Stimulated activated CD8-positive, alpha-beta memory T cell treated with anti-CD3 and anti-CD28 coated beads, Interleukin-7, amount 100 ng/mL, for 1 hour (primary cell): ENCODE results near the gene KIAA0513.
A peak's percentile ranks its signal among the peaks of the same experiment; 100 is the strongest.
"Not testable (repeated sequence)": the region's sequence is repeated elsewhere in the genome, so short reads cannot be mapped to it uniquely, and the experiment has no call there.

ENCODE experiments used
- DNase-seq, 2 donors: peaks; one replicate each; pipeline ENCODE4 v3.0.0-alpha.2; 2020; ENCODE audit warnings: low read depth in 2 of 2

The KIAA0513 gene

DNA sequence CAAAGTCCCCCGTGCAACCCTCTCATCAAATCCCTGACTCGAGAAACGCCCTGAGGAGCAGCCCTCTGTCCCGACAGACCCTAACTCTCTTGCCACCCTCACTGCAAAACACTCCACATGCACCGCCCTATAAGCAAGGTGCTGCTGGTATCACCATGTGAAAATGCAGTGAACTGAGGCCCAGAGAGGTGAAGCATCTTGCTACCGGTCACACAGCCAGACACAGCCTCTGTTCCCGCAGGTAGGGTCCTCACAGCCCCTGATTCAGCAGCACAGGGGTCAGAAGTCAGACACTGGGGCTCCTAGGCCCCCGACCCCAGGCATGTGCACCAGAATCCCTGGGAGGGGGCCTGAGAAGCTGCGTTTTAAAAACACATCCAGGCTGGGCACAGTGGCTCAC is 83.6 kb downstream of the KIAA0513 start:
- DNase-seq: no peak

DNA sequence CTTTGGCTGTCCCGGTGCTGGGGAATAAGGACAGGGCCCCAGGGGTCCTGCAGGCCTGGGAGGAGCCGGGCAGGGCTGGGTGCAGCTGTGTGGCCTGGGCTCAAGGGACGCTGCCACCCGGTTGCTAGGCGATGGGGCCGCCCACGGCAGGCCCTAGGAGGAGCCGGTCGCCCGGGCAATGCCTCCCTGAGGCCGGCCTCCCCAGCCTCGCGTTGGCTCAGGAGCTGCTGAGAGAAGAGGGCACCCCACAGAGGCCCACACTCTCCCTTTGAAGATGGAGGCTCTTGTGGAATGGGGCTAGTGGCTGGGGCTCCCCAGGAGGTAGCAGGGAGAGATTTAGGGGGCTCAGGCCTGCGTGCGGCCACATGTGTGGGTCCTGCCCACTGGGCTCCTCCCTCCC is 84.8 kb downstream of the KIAA0513 start, which contains the start of gene CIBAR2:
Gene CIBAR2 (minus strand): TSS at position 109 of the 400 bp plus-strand sequence. CDS start 120 bp downstream, outside the sequence.
- DNase-seq: no peak

DNA sequence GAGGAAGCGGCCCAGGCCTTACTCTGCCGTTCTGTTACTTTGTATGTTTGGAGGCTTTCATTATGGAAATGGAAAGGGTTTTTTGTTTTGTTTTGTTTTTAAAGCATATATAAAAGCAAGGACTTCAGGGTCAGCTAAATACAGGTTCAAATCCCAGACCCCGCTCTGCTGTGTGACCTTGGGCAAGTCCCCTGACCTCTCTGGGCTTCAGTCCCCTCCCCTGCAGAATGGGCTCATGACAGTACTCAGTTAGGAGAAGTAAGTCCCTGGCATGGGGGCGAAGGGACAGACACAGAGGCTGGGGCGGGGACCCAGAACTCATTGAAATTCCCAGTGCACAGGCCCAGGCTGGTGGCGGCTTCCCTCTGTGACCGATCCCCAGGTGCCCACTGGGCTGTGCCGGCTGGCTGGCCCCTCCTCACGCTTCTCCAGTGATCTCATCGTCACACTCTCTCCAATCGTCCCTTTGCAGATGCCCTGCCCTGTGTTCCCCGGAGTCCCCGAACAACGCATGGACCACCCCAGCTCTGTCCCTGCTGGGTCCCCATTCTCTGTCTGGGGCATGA is 85.7 kb downstream of the KIAA0513 start:
- DNase-seq: no peak

DNA sequence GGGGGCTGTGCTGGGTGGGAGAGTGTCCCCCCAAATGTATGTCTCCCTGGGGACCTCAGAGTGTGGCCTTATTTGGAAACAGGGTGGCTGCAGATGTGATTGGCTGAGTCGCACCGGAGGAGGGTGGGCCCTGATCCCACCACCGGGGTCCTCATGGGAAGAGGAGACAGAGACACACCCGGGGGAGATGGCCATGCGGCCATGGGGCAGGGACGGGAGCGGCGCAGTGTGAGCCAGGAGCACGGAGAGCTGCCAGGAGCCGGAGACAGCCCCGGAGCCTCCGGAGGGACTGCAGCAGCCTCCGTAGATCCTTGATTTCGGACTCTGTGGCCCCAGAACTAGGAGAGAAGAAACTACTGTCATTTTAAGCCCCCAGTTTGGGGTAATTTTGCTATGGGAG is 86.3 kb downstream of the KIAA0513 start:
- no peak for DNase-seq

DNA sequence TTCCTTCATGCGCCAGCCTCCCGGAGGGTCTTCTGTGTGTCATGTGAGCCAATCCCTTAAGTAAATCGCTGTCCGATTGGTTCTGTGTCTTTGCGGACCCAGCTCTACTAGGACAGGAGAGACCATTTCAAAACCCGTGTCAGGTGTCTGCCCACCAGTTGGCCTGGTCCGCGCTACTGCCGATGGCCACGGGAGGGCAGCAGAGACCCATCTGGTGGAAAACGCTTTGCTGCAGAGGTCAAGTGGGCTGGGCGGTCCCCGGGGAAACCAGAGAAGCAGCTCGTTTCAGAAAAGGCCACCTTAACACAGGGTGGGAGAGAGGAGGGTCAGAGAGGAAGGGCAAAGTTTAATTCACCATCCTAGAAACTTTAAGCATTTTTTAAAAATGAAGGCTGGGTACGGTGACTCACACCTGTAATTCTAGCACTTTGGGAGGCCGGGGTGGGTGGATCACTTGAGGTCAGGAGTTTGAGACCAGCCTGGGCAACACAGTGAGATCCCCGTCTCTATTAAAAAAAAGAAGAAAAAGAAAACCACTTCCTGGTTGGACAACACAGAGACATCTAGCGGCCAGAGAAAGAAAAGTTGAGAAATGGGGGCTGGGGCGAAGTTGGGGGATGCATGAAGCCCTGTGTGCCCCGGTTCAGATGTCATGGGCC is 87.4 kb downstream of the KIAA0513 start:
- peak; percentile 59 to 68 for DNase-seq

DNA sequence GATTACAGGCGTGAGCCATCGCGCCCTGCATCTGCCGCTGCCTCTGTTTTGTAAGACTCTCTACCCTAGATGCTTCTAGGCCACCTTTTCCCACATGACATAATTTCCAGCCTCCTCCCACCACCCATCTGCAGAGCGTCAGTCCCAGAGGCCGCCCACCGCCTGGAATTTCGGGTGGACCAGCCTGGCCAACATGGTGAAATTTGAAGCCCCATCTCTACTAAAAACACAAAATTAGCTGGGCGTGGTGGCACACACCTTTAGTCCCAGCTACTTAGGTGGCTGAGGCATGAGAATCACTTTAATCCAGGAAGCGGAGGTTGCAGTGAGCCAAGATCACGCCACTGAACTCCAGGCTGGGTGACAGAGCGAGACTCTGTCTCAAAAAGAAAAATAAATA is 89.8 kb downstream of the KIAA0513 start:
- DNase-seq: no peak

DNA sequence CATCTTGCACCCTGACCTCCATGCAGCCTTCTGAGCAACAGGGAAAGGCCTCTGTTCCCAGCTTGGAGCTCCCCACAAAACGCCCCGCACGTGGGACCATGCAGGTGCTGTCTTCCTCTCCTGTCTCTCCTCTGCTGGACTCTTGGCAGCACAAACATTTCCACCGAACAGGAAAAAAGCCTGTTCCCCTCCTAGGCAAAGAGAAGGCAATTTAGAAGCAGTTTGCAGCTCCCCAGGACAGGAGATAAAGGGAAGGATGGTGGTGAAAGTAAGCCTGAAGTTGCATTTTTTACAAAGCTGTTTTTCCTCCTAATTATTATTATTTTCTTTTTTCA is 92.4 kb downstream of the KIAA0513 start:
- DNase-seq: no peak

DNA sequence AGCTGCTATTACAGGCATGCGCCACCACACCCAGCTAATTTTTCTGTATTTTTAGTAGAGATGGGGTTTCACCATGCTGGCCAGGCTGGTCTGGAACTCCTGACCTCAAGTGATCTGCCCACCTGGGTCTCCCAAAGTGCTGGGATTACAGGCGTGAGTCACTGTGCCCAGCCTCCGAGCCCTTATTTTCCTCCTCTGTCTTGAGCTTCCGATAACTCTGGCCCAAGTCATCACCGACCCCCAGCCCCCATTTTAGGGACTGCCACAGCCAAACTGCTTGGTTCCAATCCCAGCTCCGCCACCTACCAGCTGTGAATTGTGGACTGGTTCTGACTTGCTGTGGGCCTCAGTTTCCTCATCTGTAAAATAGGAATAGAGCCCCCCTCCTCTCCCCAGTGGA is 95.8 kb downstream of the KIAA0513 start:
- not testable (repeated sequence) for DNase-seq

DNA sequence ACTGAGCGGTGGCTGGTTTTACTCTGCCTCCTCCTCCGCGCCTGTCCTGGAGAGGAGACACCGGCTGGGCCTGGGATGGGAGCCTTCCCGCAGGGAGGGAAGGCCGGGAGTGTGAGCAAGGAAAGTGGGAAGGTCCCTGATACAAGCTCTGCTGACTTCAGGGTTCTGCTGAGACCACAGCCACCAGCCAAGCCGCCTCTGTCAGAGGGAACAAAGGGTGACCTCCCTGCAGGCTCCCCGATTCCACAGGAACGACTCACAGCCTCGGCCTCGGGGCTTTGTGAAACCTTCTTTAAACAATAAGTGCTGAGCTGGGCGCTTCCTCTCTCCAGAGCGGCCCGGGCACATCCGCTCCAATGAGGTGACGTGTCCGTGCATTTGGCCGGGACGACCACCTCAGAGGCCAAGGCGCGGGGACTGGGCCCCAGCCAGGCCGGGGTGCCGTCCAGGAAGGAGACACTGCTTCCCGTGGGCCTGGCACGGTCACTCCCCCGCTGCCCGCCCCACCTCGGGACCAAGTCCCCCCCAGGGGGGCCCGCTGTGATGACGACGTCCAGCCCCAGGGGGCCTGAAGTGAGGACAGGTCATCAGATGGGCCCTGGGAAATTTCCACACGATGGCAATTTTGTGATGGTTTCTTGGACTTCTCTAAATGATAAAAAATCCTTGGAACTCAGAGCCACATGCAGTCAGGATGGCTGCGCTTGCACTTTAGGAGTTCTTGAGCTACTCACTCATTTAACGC is 96.5 kb downstream of the KIAA0513 start:
- DNase-seq: no peak

DNA sequence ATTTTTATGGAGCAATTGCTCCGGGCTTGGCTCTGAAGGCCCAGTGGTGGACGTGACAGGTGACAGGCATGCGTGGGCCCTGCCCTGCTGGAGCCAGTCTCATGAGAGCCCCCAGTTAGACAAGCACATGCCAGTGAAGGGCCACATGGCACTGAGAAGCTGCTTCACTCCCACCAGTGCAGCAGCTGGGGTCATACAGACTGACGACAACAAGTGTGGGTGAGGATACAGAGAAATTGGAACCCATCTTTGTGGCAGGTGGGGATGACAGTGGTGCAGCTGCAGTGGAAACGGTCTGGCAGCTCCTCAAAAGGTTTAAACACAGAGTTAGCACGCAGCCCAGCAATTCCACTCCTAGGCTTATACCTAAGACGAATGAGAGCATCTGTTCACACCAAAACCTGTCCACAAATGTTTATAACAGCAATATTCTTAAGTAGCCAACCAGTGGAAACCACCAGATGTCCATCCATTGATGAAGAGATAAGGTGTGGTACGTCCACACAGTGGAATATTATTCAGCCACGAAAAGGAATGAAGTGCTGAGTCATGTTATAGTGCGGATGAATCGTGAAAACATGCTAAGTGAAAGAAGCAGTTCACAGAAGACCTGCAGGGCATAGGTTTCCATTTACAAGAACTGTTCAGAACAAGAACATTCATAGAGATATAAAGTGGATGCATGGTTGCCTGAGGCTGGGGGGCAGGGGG is 97.2 kb downstream of the KIAA0513 start:
- DNase-seq: no peak

DNA sequence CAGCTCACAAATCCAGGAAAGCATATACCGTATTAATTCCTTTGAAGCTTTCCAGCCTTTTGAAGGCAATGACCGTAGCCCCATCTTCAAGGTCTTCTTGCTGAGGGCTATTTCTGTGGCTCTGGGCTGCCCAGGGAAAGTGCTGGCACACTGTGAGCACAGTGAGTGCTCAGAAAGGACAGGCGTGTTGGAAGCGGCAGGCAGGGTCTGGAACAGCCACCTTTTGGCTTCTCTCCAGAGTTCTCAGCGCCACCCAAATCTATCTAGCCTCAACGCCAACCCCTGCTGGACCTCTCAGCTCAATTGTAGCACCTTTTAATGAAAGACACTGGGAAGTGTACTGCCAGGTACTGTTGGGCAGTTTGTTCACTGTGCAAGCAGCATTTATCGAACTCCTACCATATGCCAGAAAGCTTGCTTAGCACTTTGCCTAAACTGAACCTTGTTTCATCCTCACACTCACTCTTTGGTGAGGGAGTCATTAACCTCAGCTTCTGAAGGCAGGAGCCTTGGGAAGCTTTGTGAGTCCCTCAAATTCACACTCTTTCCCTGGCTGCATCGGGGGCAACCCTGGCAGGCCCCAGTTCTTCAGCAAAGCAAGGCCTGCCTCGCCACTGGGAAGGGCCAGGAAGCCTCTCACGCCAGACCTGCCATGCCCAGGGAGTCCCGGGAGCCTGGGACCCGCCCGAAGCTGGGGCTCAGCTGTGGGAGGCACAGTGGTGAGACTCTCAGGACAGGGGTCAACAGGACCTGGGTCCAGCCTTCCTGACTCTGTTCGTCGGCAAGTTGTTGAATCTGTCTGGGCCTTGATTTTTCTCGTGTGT is 98.2 kb downstream of the KIAA0513 start:
- no peak for DNase-seq

DNA sequence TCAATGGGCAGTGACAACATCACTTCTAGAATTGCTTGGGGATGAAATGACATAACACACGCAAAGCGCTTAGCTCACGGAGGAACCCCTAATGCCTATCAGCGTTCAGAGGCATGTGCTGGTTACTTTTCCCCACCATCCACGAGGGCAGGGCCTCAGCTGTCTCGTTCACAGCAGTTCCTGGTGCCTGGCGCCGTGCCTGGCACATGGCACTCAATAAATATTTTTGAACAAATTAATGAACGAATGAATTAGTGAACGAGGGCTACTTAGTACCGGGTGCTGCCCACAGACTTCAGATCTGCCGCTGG is 98.8 kb downstream of the KIAA0513 start:
- DNase-seq: no peak

DNA sequence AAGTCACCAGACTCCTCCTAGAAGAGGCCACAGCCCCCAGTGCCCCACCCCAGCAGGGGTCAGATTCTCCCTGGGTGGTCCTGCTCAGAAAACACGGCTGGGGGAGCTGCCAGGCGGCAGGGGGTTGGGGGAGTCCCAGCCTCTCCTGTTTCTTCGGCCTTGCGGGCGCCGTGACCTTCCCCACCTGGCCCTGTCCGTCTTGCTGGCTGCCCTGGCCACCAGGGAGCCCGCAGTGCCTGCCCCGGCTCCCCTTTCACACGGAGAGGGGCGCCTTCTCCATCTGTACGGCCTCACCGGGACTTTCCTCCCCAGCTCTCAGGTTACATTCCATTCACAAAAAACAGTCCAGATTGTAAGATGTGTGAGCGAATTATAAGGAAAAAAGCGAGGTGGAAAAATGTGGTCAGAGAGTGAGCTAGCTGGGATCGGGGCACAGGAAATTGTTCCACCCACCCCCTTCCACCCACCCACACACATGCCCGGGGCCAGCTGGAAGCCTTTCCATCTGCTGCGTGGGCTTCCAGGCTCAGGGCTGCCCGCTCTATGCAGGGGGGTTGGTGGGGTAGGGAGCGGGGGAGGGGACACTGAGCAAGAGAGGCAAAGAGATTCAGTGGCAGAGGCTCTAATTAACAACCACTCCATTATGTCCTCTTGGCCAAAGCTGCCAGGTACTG is 99.2 kb downstream of the KIAA0513 start:
- DNase-seq: no peak

DNA sequence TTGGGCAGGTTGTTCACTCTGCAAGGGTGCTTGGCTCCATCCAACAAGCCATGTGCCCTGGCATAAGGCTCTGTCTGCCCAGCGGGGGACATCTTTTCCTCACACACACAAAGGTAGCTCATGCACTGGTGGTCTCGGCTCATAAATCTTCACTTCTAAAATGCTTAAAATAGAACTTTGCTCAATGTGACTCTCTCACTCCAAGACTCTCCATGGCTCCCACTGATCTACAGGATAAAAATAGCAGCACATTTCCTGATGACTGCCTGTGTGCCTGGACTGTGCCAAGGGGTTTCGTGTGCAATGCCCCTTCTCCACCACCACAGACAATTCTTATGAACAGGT is 99.8 kb downstream of the KIAA0513 start:
- DNase-seq: no peak

DNA sequence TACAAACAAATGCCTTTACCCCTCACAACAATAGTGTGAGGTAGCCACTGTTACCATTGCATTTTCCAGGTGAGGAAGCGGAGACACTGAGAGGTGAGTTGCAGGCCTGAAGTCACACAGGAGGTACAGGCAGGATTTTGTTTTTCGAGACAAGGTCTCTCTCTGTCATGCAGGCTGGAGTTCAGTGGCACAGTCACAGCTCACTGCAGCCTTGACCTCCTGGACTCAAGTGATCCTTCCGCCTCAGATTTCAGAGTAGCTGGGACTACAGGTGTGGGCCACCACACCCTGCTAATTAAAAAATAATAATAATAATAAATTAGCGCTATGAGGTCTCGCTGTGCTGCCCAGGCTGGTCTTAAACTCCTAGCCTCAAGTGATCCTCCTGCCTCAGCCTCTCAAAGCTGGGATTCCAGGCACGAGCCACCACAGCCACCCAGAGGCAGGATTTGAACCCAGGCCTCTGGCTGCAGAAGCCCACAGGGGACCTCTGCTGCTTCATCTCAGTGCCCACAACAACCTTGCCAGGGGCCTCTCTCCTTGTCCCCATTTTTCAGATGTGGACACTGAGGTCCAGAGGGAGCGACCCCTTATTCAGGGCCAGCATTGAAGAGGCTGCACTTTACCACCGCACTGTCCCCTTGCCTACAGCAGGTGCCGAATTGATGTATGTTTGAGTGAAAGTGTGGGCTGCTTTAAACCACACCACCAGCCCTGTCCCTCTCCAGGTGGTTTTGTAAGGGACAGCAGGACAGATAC is 100.7 kb downstream of the KIAA0513 start:
- no peak for DNase-seq

DNA sequence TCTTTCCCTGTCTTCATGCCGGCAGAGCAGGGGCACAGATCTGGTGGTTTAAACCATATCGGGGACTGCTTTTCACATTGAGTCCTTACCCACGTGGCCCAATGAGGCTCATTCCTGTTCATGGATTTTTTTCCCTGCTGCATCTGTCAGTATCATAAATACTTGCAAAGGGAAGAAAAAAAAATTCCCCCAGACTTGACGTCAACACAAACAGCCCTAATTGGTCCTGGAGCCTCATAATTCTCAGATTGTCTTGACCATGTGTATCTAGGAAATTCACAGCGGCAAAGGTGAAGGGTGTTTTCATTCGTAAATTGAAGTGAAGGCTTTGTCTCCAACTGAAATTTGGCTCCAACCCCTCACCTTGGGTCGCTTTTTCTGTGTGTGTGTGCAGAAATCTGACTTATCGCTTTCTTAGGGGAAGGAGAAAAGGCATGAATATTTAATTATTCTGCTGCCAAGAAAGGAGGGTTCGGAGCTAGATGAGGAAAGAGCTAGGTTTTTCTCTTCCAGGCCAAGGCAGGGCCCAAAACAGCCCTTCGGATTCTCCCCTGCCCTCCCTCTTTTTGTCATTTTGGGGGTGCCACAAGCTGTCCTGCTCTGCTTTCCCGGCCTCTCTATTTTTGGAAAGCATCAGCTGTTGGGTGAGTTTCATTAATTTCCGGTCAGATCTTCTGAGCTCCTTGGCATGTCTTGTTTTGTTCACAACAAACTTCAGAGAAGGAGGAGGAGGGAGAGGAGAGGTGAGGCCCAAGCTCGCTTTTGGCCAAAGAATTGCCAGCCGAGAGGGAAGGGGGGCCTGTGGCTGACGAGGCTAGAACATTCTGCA is 102.5 kb downstream of the KIAA0513 start:
- no peak for DNase-seq

DNA sequence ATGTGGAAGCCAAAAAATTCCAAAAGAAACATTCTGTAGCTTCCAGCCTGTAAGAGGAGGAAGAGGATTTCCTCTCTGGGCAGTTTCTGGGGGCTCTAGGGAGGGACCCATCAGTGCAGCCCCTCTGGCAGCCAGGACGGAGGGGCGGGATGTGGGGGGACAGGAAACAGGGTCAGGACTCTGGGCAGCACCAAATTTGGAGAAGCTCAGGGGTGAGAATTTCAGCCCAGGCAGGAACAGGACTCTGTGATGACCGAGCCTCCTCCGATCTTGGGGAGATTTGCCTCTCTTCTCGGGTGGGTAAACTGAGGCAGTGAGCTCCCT is 103.1 kb downstream of the KIAA0513 start:
- no peak for DNase-seq

DNA sequence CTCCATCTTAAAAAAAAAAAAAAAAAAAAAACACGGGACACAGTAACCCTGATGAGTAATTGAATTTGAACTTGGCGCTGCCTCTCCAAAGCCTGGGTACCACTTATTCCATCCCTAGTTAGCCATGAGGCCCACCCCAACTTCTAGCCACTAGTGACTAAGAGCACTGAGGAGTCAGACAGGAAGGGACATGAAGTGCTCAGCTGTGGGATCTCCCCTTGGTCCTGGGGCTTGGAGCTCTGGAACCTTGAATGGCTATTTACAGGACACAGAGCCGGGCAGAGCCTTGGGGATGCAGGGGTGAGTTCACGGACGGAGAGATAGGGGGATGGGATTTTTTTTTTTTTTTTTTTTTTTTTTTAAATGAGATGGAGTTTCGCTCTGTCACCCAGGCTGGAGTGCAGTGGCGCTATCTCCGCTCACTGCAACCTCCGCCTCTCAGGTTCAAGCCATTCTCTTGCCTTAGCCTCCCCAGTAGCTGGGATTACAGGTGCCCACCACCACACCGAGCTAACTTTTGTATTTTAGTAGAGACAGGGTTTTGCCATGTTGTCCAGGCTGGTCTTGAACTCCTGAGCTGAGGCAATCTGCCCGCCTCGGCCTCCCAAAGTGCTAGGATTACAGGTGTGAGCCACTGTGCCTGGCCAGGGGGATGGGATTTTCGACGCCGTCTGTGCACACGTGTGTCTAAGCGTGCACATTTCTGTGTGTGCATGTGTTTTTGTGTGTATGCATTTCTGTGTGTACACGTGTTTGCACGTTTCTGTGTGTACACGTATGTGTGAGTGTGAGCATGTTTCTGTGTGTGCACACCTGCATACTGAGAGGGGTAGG is 105.1 kb downstream of the KIAA0513 start:
- DNase-seq: no peak

DNA sequence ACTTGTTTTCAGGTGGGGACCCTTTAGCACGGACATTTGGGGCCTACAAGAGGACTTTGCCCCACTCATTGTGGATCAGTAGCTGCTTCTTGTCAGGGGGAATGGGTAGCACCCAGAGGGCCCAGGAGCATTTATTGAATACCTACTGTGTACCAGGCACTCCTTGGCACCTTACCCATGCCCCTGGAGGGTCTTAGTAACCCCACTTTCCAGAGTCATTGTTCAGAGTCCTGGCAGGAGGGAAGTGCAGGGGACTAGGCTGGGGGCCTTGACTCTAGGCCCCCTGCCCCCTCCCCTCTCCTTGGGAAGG is 105.7 kb downstream of the KIAA0513 start:
- no peak for DNase-seq
